Natural killer cell (primary cell): ENCODE results near the gene PASD1. TPM values are rescaled to one million over a fixed set of nuclear protein-coding genes. Genes with fewer than 3 reads are reported as not detected.

Experiments used
- ATAC-seq, 3 donors: fragments of 150-1000 bp in 2 of 3; fragments of 200-7000 bp in 1 of 3; cut with Tn5 transposase; 1 replicate in 1 of 3; 2 replicates in 2 of 3; pipeline ENCODE4 v1.10.0; 2021; ENCODE audit warnings: mild to moderate bottlenecking in 2 of 3, moderate library complexity in 2 of 3
- DNase-seq, 2 donors: peaks; one replicate each; pipeline versions ENCODE4 v3.0.0 to v3.0.0-alpha.2; 2013 to 2021; ENCODE audit warnings: mixed read lengths in 1 of 2
- H3K27ac ChIP-seq: one replicate; pipeline ENCODE4 v1.5.1; 2013; ENCODE audit warnings: mild to moderate bottlenecking, low read length
- H3K27me3 ChIP-seq: one replicate; pipeline ENCODE4 v1.6.1; 2013; ENCODE audit warnings: low read length; ENCODE audit not compliant: control insufficient read depth, insufficient read depth
- H3K36me3 ChIP-seq: one replicate; pipeline ENCODE4 v1.6.1; 2013; ENCODE audit warnings: low read length; ENCODE audit not compliant: control insufficient read depth, insufficient read depth
- H3K4me1 ChIP-seq: one replicate; pipeline ENCODE4 v1.6.1; 2013; ENCODE audit warnings: low read length; ENCODE audit not compliant: control insufficient read depth, insufficient read depth
- H3K4me3 ChIP-seq: one replicate; pipeline ENCODE4 v1.5.1; 2013; ENCODE audit warnings: low read length
- H3K9me3 ChIP-seq: one replicate; pipeline ENCODE4 v1.6.1; 2013; ENCODE audit warnings: low read length; ENCODE audit not compliant: control insufficient read depth, insufficient read depth
- H3K27ac Mint-ChIP-seq, 2 donors: one replicate each; pipeline ENCODE4 v1.8.0; 2022; ENCODE audit warnings: mild to moderate bottlenecking in 2 of 2, mixed read lengths in 2 of 2, moderate library complexity in 1 of 2
- H3K27me3 Mint-ChIP-seq, 2 donors: one replicate each; pipeline ENCODE4 v1.8.0; 2022; ENCODE audit warnings: low read depth in 2 of 2, mixed read lengths in 2 of 2
- H3K36me3 Mint-ChIP-seq: one replicate; pipeline ENCODE4 v1.8.0; 2022; ENCODE audit warnings: mixed read lengths
- H3K4me1 Mint-ChIP-seq, 2 donors: one replicate each; pipeline ENCODE4 v1.8.0; 2022; ENCODE audit warnings: mixed read lengths in 2 of 2
- H3K4me3 Mint-ChIP-seq: one replicate; pipeline ENCODE4 v1.8.0; 2022; ENCODE audit warnings: mild to moderate bottlenecking, moderate library complexity, mixed read lengths
- H3K9me3 Mint-ChIP-seq, 2 donors: one replicate each; pipeline ENCODE4 v1.8.0; 2022; ENCODE audit warnings: mixed read lengths in 2 of 2
- WGBS: methylation state at CpG from one replicate; pipeline ENCODE4 v1.1.7; 2013; ENCODE audit warnings: missing lambda C conversion rate; ENCODE audit not compliant: insufficient coverage; 5-methylcytosine and 5-hydroxymethylcytosine counted together
- intact Hi-C: fragments of 100-400 bp; cut with micrococcal nuclease; formaldehyde crosslinking; loops from one replicate; pipeline ENCODE4 v1.14.2; 2022
- total RNA-seq, 4 donors: library from RNA; stranded (reverse); fragments of 120-200 nt in 1 of 4; gene quantifications; one replicate each; pipeline versions ENCODE4 v1.2.3 to v1.2.4, GENCODE V29; 2013 to 2022
- TF ChIP-seq, protein P1 (sequence below): fragments of 200-600 bp; IDR thresholded peaks from one replicate; pipeline ENCODE4 v1.8.0; 2022; ENCODE audit warnings: antibody characterized with exemption

The PASD1 gene, protein sequence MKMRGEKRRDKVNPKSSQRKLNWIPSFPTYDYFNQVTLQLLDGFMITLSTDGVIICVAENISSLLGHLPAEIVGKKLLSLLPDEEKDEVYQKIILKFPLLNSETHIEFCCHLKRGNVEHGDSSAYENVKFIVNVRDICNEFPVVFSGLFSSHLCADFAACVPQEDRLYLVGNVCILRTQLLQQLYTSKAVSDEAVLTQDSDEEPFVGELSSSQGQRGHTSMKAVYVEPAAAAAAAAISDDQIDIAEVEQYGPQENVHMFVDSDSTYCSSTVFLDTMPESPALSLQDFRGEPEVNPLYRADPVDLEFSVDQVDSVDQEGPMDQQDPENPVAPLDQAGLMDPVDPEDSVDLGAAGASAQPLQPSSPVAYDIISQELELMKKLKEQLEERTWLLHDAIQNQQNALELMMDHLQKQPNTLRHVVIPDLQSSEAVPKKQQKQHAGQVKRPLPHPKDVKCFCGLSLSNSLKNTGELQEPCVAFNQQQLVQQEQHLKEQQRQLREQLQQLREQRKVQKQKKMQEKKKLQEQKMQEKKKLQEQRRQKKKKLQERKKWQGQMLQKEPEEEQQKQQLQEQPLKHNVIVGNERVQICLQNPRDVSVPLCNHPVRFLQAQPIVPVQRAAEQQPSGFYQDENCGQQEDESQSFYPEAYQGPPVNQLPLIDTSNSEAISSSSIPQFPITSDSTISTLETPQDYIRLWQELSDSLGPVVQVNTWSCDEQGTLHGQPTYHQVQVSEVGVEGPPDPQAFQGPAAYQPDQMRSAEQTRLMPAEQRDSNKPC
- not detected for total RNA-seq
- not detected for total RNA-seq (2013)

DNA sequence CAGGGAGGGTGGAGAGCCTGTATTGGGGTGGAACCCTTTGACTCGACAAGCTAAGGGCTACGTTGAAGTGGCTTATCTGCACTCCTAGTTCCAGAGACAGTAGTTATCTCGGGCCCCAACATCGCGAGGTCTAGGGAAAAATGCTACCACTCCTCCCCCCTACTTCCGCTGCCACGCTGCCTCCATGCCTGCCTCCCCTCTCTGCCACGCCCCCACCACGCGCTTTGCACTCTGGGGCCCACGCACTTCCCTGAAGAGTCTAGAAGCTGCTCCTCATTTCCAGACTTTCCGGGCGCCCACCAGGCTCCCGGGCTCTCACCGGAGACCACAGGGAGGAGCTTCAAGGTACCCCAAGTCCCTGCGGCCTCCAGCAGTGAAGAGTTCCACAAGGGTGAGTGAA is at the start of gene PASD1:
TSS of gene PASD1 (plus strand) at position 227 of the 400 bp plus-strand sequence. CDS start 37,879 bp downstream, outside the sequence.
- Histone ChIP-seq H3K4me1 (no peaks in the 10 kb centered on the region), H3K36me3 (no peaks in the 10 kb centered on the region), H3K4me3 (no peak within 1 kb of the TSS), H3K27ac (no peak within 1 kb of the TSS), H3K9me3 (no peaks in the 10 kb centered on the region), H3K27me3 (no peaks in the 10 kb centered on the region)
- Mint-ChIP-seq H3K4me1 (no peaks in the 10 kb centered on the region), H3K36me3 (no peaks in the 10 kb centered on the region), H3K27me3 (peaks cover 0 to 3% of the 10 kb centered on the region in 2 donors), H3K27ac (no peak within 1 kb of the TSS), H3K9me3 (no peaks in the 10 kb centered on the region), H3K4me3 (no peak within 1 kb of the TSS)
- TF ChIP-seq, protein P1, sequence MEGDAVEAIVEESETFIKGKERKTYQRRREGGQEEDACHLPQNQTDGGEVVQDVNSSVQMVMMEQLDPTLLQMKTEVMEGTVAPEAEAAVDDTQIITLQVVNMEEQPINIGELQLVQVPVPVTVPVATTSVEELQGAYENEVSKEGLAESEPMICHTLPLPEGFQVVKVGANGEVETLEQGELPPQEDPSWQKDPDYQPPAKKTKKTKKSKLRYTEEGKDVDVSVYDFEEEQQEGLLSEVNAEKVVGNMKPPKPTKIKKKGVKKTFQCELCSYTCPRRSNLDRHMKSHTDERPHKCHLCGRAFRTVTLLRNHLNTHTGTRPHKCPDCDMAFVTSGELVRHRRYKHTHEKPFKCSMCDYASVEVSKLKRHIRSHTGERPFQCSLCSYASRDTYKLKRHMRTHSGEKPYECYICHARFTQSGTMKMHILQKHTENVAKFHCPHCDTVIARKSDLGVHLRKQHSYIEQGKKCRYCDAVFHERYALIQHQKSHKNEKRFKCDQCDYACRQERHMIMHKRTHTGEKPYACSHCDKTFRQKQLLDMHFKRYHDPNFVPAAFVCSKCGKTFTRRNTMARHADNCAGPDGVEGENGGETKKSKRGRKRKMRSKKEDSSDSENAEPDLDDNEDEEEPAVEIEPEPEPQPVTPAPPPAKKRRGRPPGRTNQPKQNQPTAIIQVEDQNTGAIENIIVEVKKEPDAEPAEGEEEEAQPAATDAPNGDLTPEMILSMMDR: no peak
- ATAC-seq: no peak
- intact Hi-C loops: no loop called here
- 96% methylated on average over 16 of the region's 16 CpGs for WGBS
- no peak for DNase-seq

DNA sequence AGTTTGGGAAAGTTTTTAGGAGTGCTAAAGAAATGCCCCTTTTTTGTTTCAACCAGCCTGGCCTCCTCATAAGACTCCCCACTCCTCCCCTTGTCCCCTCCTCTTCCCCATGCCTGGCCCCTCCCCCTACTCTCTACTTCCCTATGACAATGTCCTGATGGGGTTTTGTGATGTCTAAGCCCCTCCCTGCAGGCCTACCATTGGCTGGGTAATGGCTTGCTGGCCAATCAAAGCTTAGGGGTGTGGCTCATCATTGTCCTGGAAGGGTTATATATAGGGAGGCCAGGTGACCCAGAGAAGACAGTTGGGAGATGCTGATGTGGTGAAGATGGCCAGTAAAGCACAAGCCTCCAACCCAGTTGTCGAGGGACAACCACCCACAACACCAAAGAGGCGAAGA is 48.2 kb upstream of the PASD1 start:
- Mint-ChIP-seq H3K27ac (no peak overlapping the region), H3K4me1 (no peaks in the 10 kb centered on the region), H3K4me3 (no peak overlapping the region), H3K27me3 (peaks cover 4 to 31% of the 10 kb centered on the region in 2 donors), H3K9me3 (no peaks in the 10 kb centered on the region), H3K36me3 (no peaks in the 10 kb centered on the region)
- H3K9me3 ChIP-seq: no peaks in the 10 kb centered on the region
- TF ChIP-seq, protein P1: no peak
- intact Hi-C loops: no loop called here
- no peak for DNase-seq
- no peaks in the 10 kb centered on the region for H3K36me3 ChIP-seq
- WGBS: 100% methylated on average over 1 of the region's 2 CpGs
- H3K27ac ChIP-seq: no peak overlapping the region
- H3K27me3 ChIP-seq: no peaks in the 10 kb centered on the region
- no peak overlapping the region for H3K4me3 ChIP-seq
- ATAC-seq: no peak
- no peaks in the 10 kb centered on the region for H3K4me1 ChIP-seq

DNA sequence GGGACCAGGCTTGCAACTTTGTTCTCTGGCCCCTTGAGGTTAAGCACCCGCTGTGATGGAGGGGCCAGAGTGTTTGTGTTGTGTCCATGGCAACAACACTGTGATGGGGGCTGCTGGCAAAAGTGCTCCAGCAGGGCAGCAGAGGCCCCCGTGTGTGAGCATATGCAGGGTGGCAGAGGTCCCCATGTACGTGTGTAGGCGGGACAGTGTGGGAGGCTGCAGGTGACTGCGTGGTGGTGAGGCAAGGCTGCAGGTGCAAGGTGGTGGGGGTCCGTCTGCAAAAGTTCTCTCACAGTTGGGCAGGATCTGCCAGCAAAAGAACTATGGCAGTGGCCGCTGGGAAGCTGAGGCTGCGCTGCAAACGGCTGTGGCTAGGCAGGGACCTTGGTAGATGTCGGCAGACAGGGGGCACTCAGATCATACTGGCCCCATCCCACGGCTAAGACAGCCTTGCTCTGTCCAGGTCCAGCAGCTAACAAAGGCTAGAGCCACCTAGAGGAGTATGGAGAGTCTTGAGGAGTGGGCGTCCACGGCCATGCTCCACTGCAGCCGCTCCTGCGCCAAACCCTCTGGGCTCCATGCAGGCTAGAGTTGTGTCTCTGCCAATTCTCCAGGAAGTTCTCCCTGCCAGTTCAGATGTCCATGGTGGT is 46.8 kb upstream of the PASD1 start:
- intact Hi-C loops: no loop called here
- H3K27me3 Mint-ChIP-seq: peaks cover 4 to 24% of the 10 kb centered on the region in 2 donors
- H3K27ac Mint-ChIP-seq: no peak overlapping the region
- DNase-seq: no peak
- Histone ChIP-seq H3K4me1 (no peaks in the 10 kb centered on the region), H3K4me3 (no peak overlapping the region), H3K27ac (no peak overlapping the region), H3K36me3 (no peaks in the 10 kb centered on the region), H3K9me3 (no peaks in the 10 kb centered on the region), H3K27me3 (no peaks in the 10 kb centered on the region)
- H3K9me3 Mint-ChIP-seq: no peaks in the 10 kb centered on the region
- 79% methylated on average over 15 of the region's 15 CpGs for WGBS
- ATAC-seq: no peak
- no peak overlapping the region for H3K4me3 Mint-ChIP-seq
- H3K4me1 Mint-ChIP-seq: no peaks in the 10 kb centered on the region
- H3K36me3 Mint-ChIP-seq: no peaks in the 10 kb centered on the region
- TF ChIP-seq, protein P1: no peak
